ENCODE data around the gene FAM13A. TPM values are rescaled to one million over a fixed set of nuclear protein-coding genes. Genes with fewer than 3 reads are reported as not detected.

The FAM13A gene
- total and polyA plus RNA-seq, 10 of the 15 experiments (the other 5 are each of a cell fraction or from before 2014, with no cell fraction given), result 0.05 to 1.8 (median 0.27) TPM; not detected in 1

GRCh38 chr4:88868510-88868909, 188.5 kb downstream of the FAM13A start (continued):
- TF ChIP-seq, protein P1, sequence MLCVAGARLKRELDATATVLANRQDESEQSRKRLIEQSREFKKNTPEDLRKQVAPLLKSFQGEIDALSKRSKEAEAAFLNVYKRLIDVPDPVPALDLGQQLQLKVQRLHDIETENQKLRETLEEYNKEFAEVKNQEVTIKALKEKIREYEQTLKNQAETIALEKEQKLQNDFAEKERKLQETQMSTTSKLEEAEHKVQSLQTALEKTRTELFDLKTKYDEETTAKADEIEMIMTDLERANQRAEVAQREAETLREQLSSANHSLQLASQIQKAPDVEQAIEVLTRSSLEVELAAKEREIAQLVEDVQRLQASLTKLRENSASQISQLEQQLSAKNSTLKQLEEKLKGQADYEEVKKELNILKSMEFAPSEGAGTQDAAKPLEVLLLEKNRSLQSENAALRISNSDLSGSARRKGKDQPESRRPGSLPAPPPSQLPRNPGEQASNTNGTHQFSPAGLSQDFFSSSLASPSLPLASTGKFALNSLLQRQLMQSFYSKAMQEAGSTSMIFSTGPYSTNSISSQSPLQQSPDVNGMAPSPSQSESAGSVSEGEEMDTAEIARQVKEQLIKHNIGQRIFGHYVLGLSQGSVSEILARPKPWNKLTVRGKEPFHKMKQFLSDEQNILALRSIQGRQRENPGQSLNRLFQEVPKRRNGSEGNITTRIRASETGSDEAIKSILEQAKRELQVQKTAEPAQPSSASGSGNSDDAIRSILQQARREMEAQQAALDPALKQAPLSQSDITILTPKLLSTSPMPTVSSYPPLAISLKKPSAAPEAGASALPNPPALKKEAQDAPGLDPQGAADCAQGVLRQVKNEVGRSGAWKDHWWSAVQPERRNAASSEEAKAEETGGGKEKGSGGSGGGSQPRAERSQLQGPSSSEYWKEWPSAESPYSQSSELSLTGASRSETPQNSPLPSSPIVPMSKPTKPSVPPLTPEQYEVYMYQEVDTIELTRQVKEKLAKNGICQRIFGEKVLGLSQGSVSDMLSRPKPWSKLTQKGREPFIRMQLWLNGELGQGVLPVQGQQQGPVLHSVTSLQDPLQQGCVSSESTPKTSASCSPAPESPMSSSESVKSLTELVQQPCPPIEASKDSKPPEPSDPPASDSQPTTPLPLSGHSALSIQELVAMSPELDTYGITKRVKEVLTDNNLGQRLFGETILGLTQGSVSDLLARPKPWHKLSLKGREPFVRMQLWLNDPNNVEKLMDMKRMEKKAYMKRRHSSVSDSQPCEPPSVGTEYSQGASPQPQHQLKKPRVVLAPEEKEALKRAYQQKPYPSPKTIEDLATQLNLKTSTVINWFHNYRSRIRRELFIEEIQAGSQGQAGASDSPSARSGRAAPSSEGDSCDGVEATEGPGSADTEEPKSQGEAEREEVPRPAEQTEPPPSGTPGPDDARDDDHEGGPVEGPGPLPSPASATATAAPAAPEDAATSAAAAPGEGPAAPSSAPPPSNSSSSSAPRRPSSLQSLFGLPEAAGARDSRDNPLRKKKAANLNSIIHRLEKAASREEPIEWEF (IDR thresholded peaks at IDR 0.05; ENCODE audit: insufficient replicate concordance, low read depth, low read length), result no peak
- TF ChIP-seq ETV6 (conservative IDR thresholded peaks at IDR 0.05 in 1 of 2, IDR thresholded peaks at IDR 0.05 in 1 of 2; ENCODE audit: borderline replicate concordance in 1 of 2, low read depth in 1 of 2) (no peak), JUND (IDR thresholded peaks at IDR 0.05; ENCODE audit: low read depth, low read length) (no peak)

GRCh38 chr4:88866862-88867550, 190.0 kb downstream of the FAM13A start:
- DNase-seq (ENCODE audit: low read depth, low spot score) (no peak), ATAC-seq (no peak), FAIRE-seq (no peak)
- no TSS peak for BruUV-seq (replicated peaks)
- H3K9ac ChIP-seq (ENCODE audit: control insufficient read depth, insufficient read depth, low read length), result no peak overlapping the region
- no peaks in the 10 kb centered on the region for H3K36me3 ChIP-seq (ENCODE audit: control insufficient read depth in 2 of 2, insufficient read depth in 2 of 2, low read length in 1 of 2)
- no peaks in the 10 kb centered on the region for H4K20me1 ChIP-seq (ENCODE audit: control insufficient read depth, insufficient read depth)
- no peak overlapping the region for H3K4me2 ChIP-seq (ENCODE audit: control insufficient read depth, insufficient read depth)
- H3K4me1 ChIP-seq (ENCODE audit: control insufficient read depth, insufficient read depth, low read length), result no peaks in the 10 kb centered on the region
- no peaks in the 10 kb centered on the region for H3K9me3 ChIP-seq (replicated peaks; ENCODE audit: control insufficient read depth, insufficient read depth, low read length)
- ChIA-PET RAD21 (ENCODE audit: unreplicated experiment) (no interaction called here), SMC1A (ENCODE audit: uncharacterized antibody, unreplicated experiment) (no interaction called here), CTCF (no interaction called here), POLR2A (no interaction called here)
- 30% methylated on average over 4 of the region's 4 CpGs for WGBS (ENCODE audit: insufficient coverage, insufficient replicate concordance, low lambda C conversion rate, missing lambda C conversion rate)
- H2AFZ ChIP-seq (ENCODE audit: control insufficient read depth, low read depth, low read length), result no peak overlapping the region
- no peaks in the 10 kb centered on the region for H3K27me3 ChIP-seq (replicated peaks in 1 of 2; ENCODE audit: control insufficient read depth in 2 of 2, insufficient read depth in 2 of 2, low read length in 1 of 2)
- H3K4me3 ChIP-seq, result no peak overlapping the region
- intact Hi-C loops (cut with micrococcal nuclease; ENCODE audit: unreplicated experiment), result no loop called here
- no peaks in the 10 kb centered on the region for H3K79me2 ChIP-seq (ENCODE audit: control insufficient read depth, insufficient read depth, low read length)
- H3K27ac ChIP-seq (ENCODE audit: control insufficient read depth, insufficient read depth), result no peak overlapping the region
- in situ Hi-C loops (cut with MboI), result no loop called here
- TF ChIP-seq ZNF24 (IDR thresholded peaks at IDR 0.05), result no peak
- TF ChIP-seq, protein P2, sequence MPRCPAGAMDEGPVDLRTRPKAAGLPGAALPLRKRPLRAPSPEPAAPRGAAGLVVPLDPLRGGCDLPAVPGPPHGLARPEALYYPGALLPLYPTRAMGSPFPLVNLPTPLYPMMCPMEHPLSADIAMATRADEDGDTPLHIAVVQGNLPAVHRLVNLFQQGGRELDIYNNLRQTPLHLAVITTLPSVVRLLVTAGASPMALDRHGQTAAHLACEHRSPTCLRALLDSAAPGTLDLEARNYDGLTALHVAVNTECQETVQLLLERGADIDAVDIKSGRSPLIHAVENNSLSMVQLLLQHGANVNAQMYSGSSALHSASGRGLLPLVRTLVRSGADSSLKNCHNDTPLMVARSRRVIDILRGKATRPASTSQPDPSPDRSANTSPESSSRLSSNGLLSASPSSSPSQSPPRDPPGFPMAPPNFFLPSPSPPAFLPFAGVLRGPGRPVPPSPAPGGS (IDR thresholded peaks at IDR 0.05; ENCODE audit: borderline replicate concordance, insufficient read depth, low read depth, low read length, poor library complexity, severe bottlenecking), result no peak
- TF ChIP-seq ZNF622 (IDR thresholded peaks at IDR 0.05), result no peak
- no peak for TF ChIP-seq CEBPB (IDR thresholded peaks at IDR 0.05; ENCODE audit: borderline replicate concordance in 1 of 2, low read depth in 2 of 2, low read length in 2 of 2)
- no peak for TF ChIP-seq CREM (IDR thresholded peaks at IDR 0.05; ENCODE audit: low read depth)
- TF ChIP-seq DPF2 (IDR thresholded peaks at IDR 0.05), result no peak
- no peak for TF ChIP-seq ZZZ3 (IDR thresholded peaks at IDR 0.05; ENCODE audit: control insufficient read depth, insufficient read length, low read depth)
- no peak for TF ChIP-seq CBX5 (IDR thresholded peaks at IDR 0.05; ENCODE audit: low read depth)
- TF ChIP-seq NR2F1 (conservative IDR thresholded peaks at IDR 0.05), result no peak
- no peak for TF ChIP-seq PBX3 (IDR thresholded peaks at IDR 0.05; ENCODE audit: insufficient replicate concordance, low read depth, low read length)
- TF ChIP-seq IKZF2 (IDR thresholded peaks at IDR 0.05), result no peak
- no peak for TF ChIP-seq RAD51 (IDR thresholded peaks at IDR 0.05)
- TF ChIP-seq NR2C1 (IDR thresholded peaks at IDR 0.05), result no peak

All from GM12878 (cell line).